HCT116 (cell line): ENCODE results near the gene TRIP13. TPM values are rescaled to one million over a fixed set of nuclear protein-coding genes. Genes with fewer than 3 reads are reported as not detected.

ENCODE experiments used
- ATAC-seq: fragments of 200-7000 bp; cut with Tn5 transposase; 2 replicates; pipeline ENCODE4 v1.9.1; 2020; ENCODE audit warnings: mild to moderate bottlenecking, moderate library complexity
- BruUV-seq: library from RNA; stranded (reverse); fragments of 400-500 nt; replicated peaks from 2 replicates; lab custom pipeline; 2021; lab: Mats Ljungman, UMichigan
- CTCF ChIA-PET: fragments of 300-600 bp; sonication (Branson Sonifier 250); formaldehyde crosslinking; loops from one replicate; lab custom pipeline; 2021; ENCODE audit warnings: antibody characterized with exemption; lab: Charles Lee
- POLR2A ChIA-PET: fragments of 300-600, 350-600 bp; sonication (Branson Sonifier 250); formaldehyde crosslinking; loops from one replicate; lab custom pipeline; 2021; ENCODE audit warnings: antibody characterized with exemption; lab: Charles Lee
- RAD21 ChIA-PET, 2 experiments: fragments of 300-600 bp; sonication (Branson Sonifier 250); formaldehyde crosslinking; loops; one replicate each; lab custom pipeline; 2023; ENCODE audit warnings: low total read pairs in 2 of 2; ENCODE audit not compliant: uncharacterized antibody in 2 of 2, unreplicated experiment in 2 of 2, low non-redundant PET in 1 of 2; lab: Charles Lee
- DNase-seq: peaks from one replicate; pipeline ENCODE4 v3.0.0-alpha.2; 2010; ENCODE audit warnings: low read depth, low spot score
- H2AFZ ChIP-seq: fragments of 200-600 bp; shearing (Covaris generic), sonication (generic); 2 replicates; pipeline ENCODE4 v1.6.1; 2017; ENCODE audit warnings: low read depth, mixed run types, mixed read lengths, antibody characterized with exemption, low read length; ENCODE audit not compliant: poor library complexity, severe bottlenecking
- H3K27ac ChIP-seq: 2 replicates; pipeline ENCODE4 v1.5.1; 2012; ENCODE audit warnings: low read depth, low read length
- H3K27me3 ChIP-seq: fragments of 200-600 bp; sonication (generic); 2 replicates; pipeline ENCODE4 v1.6.1; 2016; ENCODE audit warnings: mixed run types, low read length, mixed read lengths; ENCODE audit not compliant: insufficient read depth
- H3K36me3 ChIP-seq, 2 experiments: fragments of 200-500 bp in 1 of 2; fragments of 200-600 bp in 1 of 2; sonication (Bioruptor generic) in 1 of 2; sonication (generic) in 1 of 2; 2 replicates each; pipeline versions ENCODE4 v1.5.1 to v1.6.1; 2014 to 2016; ENCODE audit warnings: low read length in 2 of 2, inconsistent platforms in 1 of 2, mixed read lengths in 1 of 2, mixed run types in 1 of 2; ENCODE audit not compliant: insufficient read depth in 2 of 2, control insufficient read depth in 1 of 2
- H3K4me1 ChIP-seq, 2 experiments: fragments of 200-600 bp in 1 of 2; sonication (generic) in 1 of 2; 2 replicates each; pipeline versions ENCODE4 v1.5.1 to v1.6.1; 2012 to 2017; ENCODE audit warnings: low read length in 2 of 2, inconsistent platforms in 1 of 2, mild to moderate bottlenecking in 1 of 2, mixed read lengths in 1 of 2, mixed run types in 1 of 2, moderate library complexity in 1 of 2; ENCODE audit not compliant: insufficient read depth in 2 of 2, control insufficient read depth in 1 of 2
- H3K4me2 ChIP-seq: fragments of 200-600 bp; sonication (generic); 2 replicates; pipeline ENCODE4 v1.6.1; 2017; ENCODE audit warnings: mixed run types, low read length, mixed read lengths
- H3K4me3 ChIP-seq, 2 experiments: fragments of 200-600 bp in 1 of 2; sonication (generic) in 1 of 2; replicated peaks in 1 of 2; 2 replicates each; pipeline ENCODE4 v1.5.1; 2011 to 2016; ENCODE audit warnings: low read length in 2 of 2, control low read depth in 1 of 2, low read depth in 1 of 2, mild to moderate bottlenecking in 1 of 2, mixed read lengths in 1 of 2, mixed run types in 1 of 2
- H3K79me2 ChIP-seq: fragments of 200-600 bp; sonication (generic); 2 replicates; pipeline ENCODE4 v1.6.1; 2017; ENCODE audit warnings: mild to moderate bottlenecking, mixed run types, low read length, moderate library complexity, mixed read lengths; ENCODE audit not compliant: insufficient read depth
- H3K9ac ChIP-seq: fragments of 200-600 bp; sonication (generic); 2 replicates; pipeline ENCODE4 v1.6.1; 2016; ENCODE audit warnings: low read length, mixed read lengths
- H3K9me2 ChIP-seq: fragments of 200-600 bp; sonication (generic), shearing (Covaris generic); 2 replicates; pipeline ENCODE4 v1.6.1; 2017; ENCODE audit warnings: mixed run types, mild to moderate bottlenecking, moderate library complexity; ENCODE audit not compliant: insufficient read depth
- H3K9me3 ChIP-seq, 2 experiments: fragments of 200-500 bp in 1 of 2; fragments of 200-600 bp in 1 of 2; sonication (Bioruptor generic) in 1 of 2; sonication (generic) in 1 of 2; 2 replicates each; pipeline ENCODE4 v1.6.1; 2014 to 2017; ENCODE audit warnings: low read length in 2 of 2, mixed read lengths in 2 of 2, inconsistent platforms in 1 of 2, low read depth in 1 of 2, mild to moderate bottlenecking in 1 of 2, mixed run types in 1 of 2, moderate library complexity in 1 of 2; ENCODE audit not compliant: control insufficient read depth in 1 of 2, insufficient read depth in 1 of 2
- H4K20me1 ChIP-seq: fragments of 200-600 bp; sonication (generic), shearing (Covaris generic); 2 replicates; pipeline ENCODE4 v1.6.1; 2017; ENCODE audit warnings: mixed run types, mild to moderate bottlenecking, moderate library complexity; ENCODE audit not compliant: insufficient read depth
- ATF3 ChIP-seq: IDR thresholded peaks from 2 replicates; pipeline ENCODE4 v1.6.1; 2012
- CBX3 ChIP-seq: IDR thresholded peaks from 2 replicates; pipeline ENCODE4 v1.6.1; 2012; ENCODE audit warnings: low read depth
- CEBPB ChIP-seq: IDR thresholded peaks from 2 replicates; pipeline ENCODE4 v1.6.1; 2012; ENCODE audit warnings: low read depth
- CTCF ChIP-seq, 3 experiments: fragments of 200-600 bp in 1 of 3; sonication (generic) in 1 of 3; IDR thresholded peaks in 2 of 3; conservative IDR thresholded peaks in 1 of 3; 2 replicates each; pipeline ENCODE4 v1.5.1; 2012 to 2017; ENCODE audit warnings: low read depth in 2 of 3, low read length in 2 of 3, antibody characterized with exemption in 1 of 3, borderline replicate concordance in 1 of 3, control low read depth in 1 of 3, mild to moderate bottlenecking in 1 of 3, mixed read lengths in 1 of 3, mixed run types in 1 of 3, moderate library complexity in 1 of 3; ENCODE audit not compliant: insufficient read depth in 1 of 3
- ELF1 ChIP-seq: IDR thresholded peaks from 2 replicates; pipeline ENCODE4 v1.6.1; 2012; ENCODE audit warnings: low read depth, borderline replicate concordance
- EZH2 ChIP-seq: fragments of 200-600 bp; sonication (generic); IDR thresholded peaks from 2 replicates; pipeline ENCODE4 v1.6.1; 2017; ENCODE audit warnings: antibody characterized with exemption, mixed run types
- EZH2phosphoT487 ChIP-seq: fragments of 200-600 bp; IDR thresholded peaks from 2 replicates; pipeline ENCODE4 v1.6.1; 2018; ENCODE audit warnings: antibody characterized with exemption, borderline replicate concordance
- FOSL1 ChIP-seq: IDR thresholded peaks from 2 replicates; pipeline ENCODE4 v1.6.1; 2012; ENCODE audit warnings: low read depth
- JUND ChIP-seq: IDR thresholded peaks from 2 replicates; pipeline ENCODE4 v1.6.1; 2012
- POLR2A ChIP-seq: IDR thresholded peaks from 2 replicates; pipeline ENCODE4 v1.7.0; 2011; ENCODE audit warnings: borderline replicate concordance; ENCODE audit not compliant: insufficient read depth, insufficient read length; ENCODE audit errors: extremely low read depth
- POLR2AphosphoS5 ChIP-seq: IDR thresholded peaks from 2 replicates; pipeline ENCODE4 v1.6.1; 2011; ENCODE audit warnings: mild to moderate bottlenecking, low read depth, low read length, moderate library complexity
- SIN3A ChIP-seq: IDR thresholded peaks from 2 replicates; pipeline ENCODE4 v1.6.1; 2012; ENCODE audit warnings: low read depth
- SRF ChIP-seq: IDR thresholded peaks from 2 replicates; pipeline ENCODE4 v1.6.1; 2012; ENCODE audit warnings: low read depth
- ZFX ChIP-seq: fragments of 450-650 bp; IDR thresholded peaks from 2 replicates; pipeline ENCODE4 v1.6.1; 2017
- ZNF274 ChIP-seq: fragments of 200-500 bp; sonication (Bioruptor generic); IDR thresholded peaks from 2 replicates; pipeline ENCODE4 v1.6.1; 2014; ENCODE audit warnings: mild to moderate bottlenecking, low read depth, low read length, inconsistent platforms
- intact Hi-C: fragments of 100-400 bp; cut with micrococcal nuclease; formaldehyde crosslinking; loops from 2 replicates; pipeline ENCODE4 v1.10.0; 2022
- total RNA-seq: library from RNA; stranded (reverse); gene quantifications from one replicate; pipeline ENCODE4 v1.2.1, GENCODE V29; 2021; ENCODE audit not compliant: unreplicated experiment
- TF ChIP-seq, protein P1 (sequence below): IDR thresholded peaks from 2 replicates; pipeline ENCODE4 v1.6.1; 2012
- TF ChIP-seq, protein P2 (sequence below): IDR thresholded peaks from 2 replicates; pipeline ENCODE4 v1.6.1; 2012; ENCODE audit warnings: low read depth

The TRIP13 gene
- total RNA-seq, 1 experiment from 2014 or later, result 45.0 TPM

GRCh38 chr5:851076-851475, 41.6 kb upstream of the TRIP13 start (continued):
- TF ChIP-seq CTCF (IDR thresholded peaks at IDR 0.05 in 2 of 3, conservative IDR thresholded peaks at IDR 0.05 in 1 of 3; ENCODE audit: borderline replicate concordance in 1 of 3, insufficient read depth in 1 of 3, low read depth in 2 of 3, low read length in 2 of 3) (no peak), EZH2phosphoT487 (no peak)

- RAD21 ChIA-PET, result no interaction called here
- Histone ChIP-seq H3K79me2 (no peaks in the 10 kb centered on the region), H3K9ac (no peak overlapping the region), H4K20me1 (no peaks in the 10 kb centered on the region), H3K27me3 (no peaks in the 10 kb centered on the region), H3K27ac (no peak overlapping the region), H3K4me2 (no peak overlapping the region), H3K4me3 (no peak overlapping the region), H3K4me1 (no peaks in the 10 kb centered on the region), H2AFZ (no peak overlapping the region), H3K9me2 (no peaks in the 10 kb centered on the region), H3K36me3 (no peaks in the 10 kb centered on the region), H3K9me3 (no peaks in the 10 kb centered on the region)
- ATAC-seq, result no peak
- no TSS peak for BruUV-seq
- DNase-seq, result no peak
- intact Hi-C loops, result no loop called here
- POLR2A ChIA-PET, result no interaction called here
- CTCF ChIA-PET, result no interaction called here
- no peak for TF ChIP-seq EZH2phosphoT487
- TF ChIP-seq CTCF (IDR thresholded peaks at IDR 0.05 in 2 of 3, conservative IDR thresholded peaks at IDR 0.05 in 1 of 3; ENCODE audit: borderline replicate concordance in 1 of 3, insufficient read depth in 1 of 3, low read depth in 2 of 3, low read length in 2 of 3), result no peak
- TF ChIP-seq SIN3A, result no peak
- TF ChIP-seq EZH2, result no peak
- TF ChIP-seq, protein P1, sequence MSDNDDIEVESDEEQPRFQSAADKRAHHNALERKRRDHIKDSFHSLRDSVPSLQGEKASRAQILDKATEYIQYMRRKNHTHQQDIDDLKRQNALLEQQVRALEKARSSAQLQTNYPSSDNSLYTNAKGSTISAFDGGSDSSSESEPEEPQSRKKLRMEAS, result no peak
- TF ChIP-seq JUND, result no peak
- no peak for TF ChIP-seq ZNF274
- TF ChIP-seq POLR2A, result no peak
- TF ChIP-seq ZFX, result no peak
- no peak for TF ChIP-seq ATF3
- no peak for TF ChIP-seq CEBPB
- TF ChIP-seq, protein P2, sequence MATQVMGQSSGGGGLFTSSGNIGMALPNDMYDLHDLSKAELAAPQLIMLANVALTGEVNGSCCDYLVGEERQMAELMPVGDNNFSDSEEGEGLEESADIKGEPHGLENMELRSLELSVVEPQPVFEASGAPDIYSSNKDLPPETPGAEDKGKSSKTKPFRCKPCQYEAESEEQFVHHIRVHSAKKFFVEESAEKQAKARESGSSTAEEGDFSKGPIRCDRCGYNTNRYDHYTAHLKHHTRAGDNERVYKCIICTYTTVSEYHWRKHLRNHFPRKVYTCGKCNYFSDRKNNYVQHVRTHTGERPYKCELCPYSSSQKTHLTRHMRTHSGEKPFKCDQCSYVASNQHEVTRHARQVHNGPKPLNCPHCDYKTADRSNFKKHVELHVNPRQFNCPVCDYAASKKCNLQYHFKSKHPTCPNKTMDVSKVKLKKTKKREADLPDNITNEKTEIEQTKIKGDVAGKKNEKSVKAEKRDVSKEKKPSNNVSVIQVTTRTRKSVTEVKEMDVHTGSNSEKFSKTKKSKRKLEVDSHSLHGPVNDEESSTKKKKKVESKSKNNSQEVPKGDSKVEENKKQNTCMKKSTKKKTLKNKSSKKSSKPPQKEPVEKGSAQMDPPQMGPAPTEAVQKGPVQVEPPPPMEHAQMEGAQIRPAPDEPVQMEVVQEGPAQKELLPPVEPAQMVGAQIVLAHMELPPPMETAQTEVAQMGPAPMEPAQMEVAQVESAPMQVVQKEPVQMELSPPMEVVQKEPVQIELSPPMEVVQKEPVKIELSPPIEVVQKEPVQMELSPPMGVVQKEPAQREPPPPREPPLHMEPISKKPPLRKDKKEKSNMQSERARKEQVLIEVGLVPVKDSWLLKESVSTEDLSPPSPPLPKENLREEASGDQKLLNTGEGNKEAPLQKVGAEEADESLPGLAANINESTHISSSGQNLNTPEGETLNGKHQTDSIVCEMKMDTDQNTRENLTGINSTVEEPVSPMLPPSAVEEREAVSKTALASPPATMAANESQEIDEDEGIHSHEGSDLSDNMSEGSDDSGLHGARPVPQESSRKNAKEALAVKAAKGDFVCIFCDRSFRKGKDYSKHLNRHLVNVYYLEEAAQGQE, result no peak
- no peak for TF ChIP-seq CBX3
- TF ChIP-seq FOSL1, result no peak
- TF ChIP-seq ELF1, result no peak
- TF ChIP-seq POLR2AphosphoS5, result no peak
- TF ChIP-seq SRF, result no peak
Observed at GRCh38 chr5:851553-851952, 41.1 kb upstream of the TRIP13 start.
